Mesangial cell (primary cell): ENCODE results near the gene HNRNPF. TPM values are rescaled to one million over a fixed set of nuclear protein-coding genes. Genes with fewer than 3 reads are reported as not detected.

ENCODE experiments used
- total RNA-seq: library from RNA; depleted of rRNA; stranded (reverse); fragments of >200 nt; gene quantifications from 2 replicates; pipeline ENCODE4 v1.2.3, GENCODE V29; 2015

Gene HNRNPF, protein sequence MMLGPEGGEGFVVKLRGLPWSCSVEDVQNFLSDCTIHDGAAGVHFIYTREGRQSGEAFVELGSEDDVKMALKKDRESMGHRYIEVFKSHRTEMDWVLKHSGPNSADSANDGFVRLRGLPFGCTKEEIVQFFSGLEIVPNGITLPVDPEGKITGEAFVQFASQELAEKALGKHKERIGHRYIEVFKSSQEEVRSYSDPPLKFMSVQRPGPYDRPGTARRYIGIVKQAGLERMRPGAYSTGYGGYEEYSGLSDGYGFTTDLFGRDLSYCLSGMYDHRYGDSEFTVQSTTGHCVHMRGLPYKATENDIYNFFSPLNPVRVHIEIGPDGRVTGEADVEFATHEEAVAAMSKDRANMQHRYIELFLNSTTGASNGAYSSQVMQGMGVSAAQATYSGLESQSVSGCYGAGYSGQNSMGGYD
- 174 and 213 TPM in 2 replicates for total RNA-seq

DNA sequence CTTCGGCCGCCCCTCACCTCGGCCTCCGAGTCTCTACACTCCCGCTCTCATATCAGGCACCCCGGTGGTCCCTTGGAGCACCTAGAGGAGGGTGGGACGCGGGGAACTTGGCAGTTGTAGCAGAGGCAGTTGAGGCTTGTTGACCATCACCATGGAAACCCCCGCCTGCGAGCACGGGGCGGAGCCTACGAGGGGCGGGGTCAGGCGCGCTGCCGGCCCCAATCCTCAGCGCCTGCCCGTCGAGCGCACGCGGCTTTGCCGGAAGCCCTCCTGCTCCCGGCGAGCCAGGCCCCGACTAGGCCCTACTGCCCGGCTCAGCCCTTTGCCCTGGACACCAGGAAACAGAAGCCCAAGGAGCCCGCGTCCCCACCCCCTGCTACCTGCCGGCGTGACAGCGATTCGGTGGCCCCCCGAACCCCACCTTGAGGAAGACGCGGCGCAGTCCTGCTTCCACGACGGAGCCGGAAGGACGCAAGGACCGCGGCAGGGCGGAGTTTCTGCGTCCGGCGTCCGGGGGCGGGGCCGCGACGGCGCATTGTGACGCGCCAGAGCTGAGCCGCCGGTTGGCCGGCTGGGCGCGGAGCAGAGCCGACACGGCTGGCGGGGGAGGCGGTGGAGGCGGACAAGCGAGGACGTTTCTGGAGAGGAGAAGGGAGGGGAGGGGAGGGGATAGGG is at the start of gene HNRNPF:
TSS of gene HNRNPF (minus strand) at position 477 of the 675 bp plus-strand sequence. CDS start 21,302 bp downstream, outside the sequence.

DNA sequence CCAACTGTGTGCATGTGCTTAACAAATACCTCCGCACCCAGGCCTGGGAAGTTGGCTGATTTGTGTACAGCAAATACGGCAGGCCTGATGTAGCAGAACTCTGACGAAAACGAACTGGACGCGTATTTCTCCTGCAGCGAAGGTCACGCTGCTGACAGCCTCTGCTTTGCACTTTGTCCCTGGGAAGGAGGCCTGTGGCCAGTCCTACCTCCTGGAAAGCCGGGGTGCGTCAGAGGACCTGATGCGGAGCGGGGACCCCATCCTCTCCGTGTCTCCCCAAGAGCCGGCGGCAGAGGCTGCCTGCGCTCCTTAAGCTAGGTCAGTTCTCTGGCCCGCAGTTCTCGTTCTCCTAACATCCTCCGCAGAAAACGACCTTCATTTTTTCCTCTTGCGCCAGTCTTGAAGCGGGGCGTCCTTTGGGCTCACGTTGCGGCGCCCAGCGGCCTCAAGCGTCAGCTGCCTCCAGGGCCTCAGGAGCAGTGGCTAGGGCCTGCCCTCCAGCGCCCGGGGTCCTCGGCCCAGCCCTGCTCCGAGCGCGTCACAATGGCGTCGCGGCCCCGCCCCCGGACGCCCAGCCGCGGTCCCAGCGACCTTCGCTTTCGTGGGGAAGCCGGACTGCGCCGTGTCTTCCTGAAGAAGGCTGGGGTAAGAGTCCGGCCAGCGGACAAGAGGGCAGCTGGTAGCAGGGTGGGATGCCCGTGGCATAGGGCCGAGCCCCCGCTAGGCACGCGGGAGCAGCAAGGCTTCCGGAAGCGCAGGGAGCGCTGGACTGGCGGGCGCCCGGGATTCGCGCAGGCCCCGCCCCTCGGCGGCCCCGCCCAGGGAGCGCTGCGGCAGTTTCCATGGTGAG is 27.5 kb upstream of the HNRNPF start, which contains the start of gene ZNF487:
TSS of gene ZNF487 (plus strand) at position 821 of the 850 bp plus-strand sequence. CDS start 38,703 bp downstream, outside the sequence.

DNA sequence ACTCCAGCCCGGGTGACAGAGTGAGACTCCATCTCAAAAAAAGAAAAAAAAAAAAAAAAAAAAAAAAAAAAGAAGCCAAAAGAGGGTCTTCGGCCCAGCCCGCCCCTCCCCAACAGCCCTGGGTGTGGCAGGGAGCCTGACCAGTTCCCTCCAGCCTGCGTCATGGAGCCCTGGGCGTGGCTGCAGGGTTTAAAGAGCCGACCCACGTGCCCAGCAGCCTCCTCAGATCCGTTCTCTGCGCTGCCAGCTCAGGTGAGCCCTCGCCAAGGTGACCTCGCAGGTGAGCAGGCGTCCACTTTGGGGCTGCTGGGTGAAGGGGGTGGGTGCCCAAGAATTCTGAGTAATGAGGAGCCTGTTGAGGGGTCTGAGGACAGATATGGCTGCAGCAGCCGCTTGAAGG is 37.6 kb downstream of the HNRNPF start, which contains the start of gene FXYD4:
TSS of gene FXYD4 (plus strand) at position 219 of the 400 bp plus-strand sequence. CDS start 2,111 bp downstream, outside the sequence.

Other genes starting within 250 kb of the HNRNPF start
- gene RASGEF1A, start 142.1 kb downstream of the HNRNPF start, total RNA-seq, result 1.8 and 2.5 TPM in 2 replicates
- gene FXYD4, start 37.5 kb downstream of the HNRNPF start, total RNA-seq, result not detected in 2 replicates
- 1.5 and 2.4 TPM in 2 replicates for gene ZNF487, start 27.9 kb upstream of the HNRNPF start, total RNA-seq
- 3.2 and 3.7 TPM in 2 replicates for gene ZNF239, start 165.4 kb upstream of the HNRNPF start, total RNA-seq
- gene ZNF485, start 197.3 kb upstream of the HNRNPF start, total RNA-seq, result 1.5 and 2.9 TPM in 2 replicates
- 16.8 and 24.1 TPM in 2 replicates for gene ZNF32, start 239.7 kb upstream of the HNRNPF start, total RNA-seq